D721Med (cell line): ENCODE results near the gene CFAP74.

Experiments used
- DNase-seq: peaks from one replicate; pipeline ENCODE4 v3.0.0; 2011; ENCODE audit warnings: low spot score; ENCODE audit not compliant: insufficient read length
- FAIRE-seq: peaks from 2 replicates; lab custom pipeline; 2011; peaks lifted over from hg19 to GRCh38; lab: Jason Lieb, UNC
- CTCF ChIP-seq: IDR thresholded peaks from 2 replicates; pipeline ENCODE4 v1.5.1; 2012; ENCODE audit warnings: mild to moderate bottlenecking, control low read depth; ENCODE audit not compliant: insufficient read depth; ENCODE audit errors: missing control alignments

Gene CFAP74

GRCh38 chr1:1924386-1924785 is 79.2 kb downstream of the CFAP74 start:
- DNase-seq: no peak
- TF ChIP-seq CTCF: no peak
- FAIRE-seq: no peak

GRCh38 chr1:1922956-1923833 is 80.4 kb downstream of the CFAP74 start:
- no peak for FAIRE-seq
- DNase-seq: no peak
- TF ChIP-seq CTCF: no peak

GRCh38 chr1:1922702-1922955 is 81.0 kb downstream of the CFAP74 start:
- TF ChIP-seq CTCF: no peak
- FAIRE-seq: no peak
- no peak for DNase-seq

- DNase-seq (no peak), FAIRE-seq (no peak)
Observed at GRCh38 chr1:1921901-1922701, 81.5 kb downstream of the CFAP74 start.

GRCh38 chr1:1921459-1921862 is 82.1 kb downstream of the CFAP74 start:
- FAIRE-seq (no peak), DNase-seq (no peak)
- TF ChIP-seq CTCF: no peak

More at GRCh38 chr1:1921901-1922701, 81.5 kb downstream of the CFAP74 start:
- no peak for TF ChIP-seq CTCF

- FAIRE-seq: no peak
- DNase-seq: no peak
- TF ChIP-seq CTCF: no peak
Observed at GRCh38 chr1:1920608-1921458, 82.8 kb downstream of the CFAP74 start.
